ACHN (cell line): ENCODE data around the gene ANKRD34B.

Experiments
- DNase-seq: peaks from one replicate; pipeline ENCODE4 v3.0.0-alpha.2; 2015
- in situ Hi-C: cut with HindIII; loops from 2 replicates; pipeline ENCODE4 v1.10.0; 2017; ENCODE audit warnings: low sequenced_read_pairs, low pct_ligation_motif_present, low pct_unique_long_range_greater_than_20kb

ANKRD34B gene

GRCh38 chr5:80579050-80579449 is 9.0 kb upstream of the ANKRD34B start:
- in situ Hi-C loops = no loop called here
- DNase-seq = no peak

DNA sequence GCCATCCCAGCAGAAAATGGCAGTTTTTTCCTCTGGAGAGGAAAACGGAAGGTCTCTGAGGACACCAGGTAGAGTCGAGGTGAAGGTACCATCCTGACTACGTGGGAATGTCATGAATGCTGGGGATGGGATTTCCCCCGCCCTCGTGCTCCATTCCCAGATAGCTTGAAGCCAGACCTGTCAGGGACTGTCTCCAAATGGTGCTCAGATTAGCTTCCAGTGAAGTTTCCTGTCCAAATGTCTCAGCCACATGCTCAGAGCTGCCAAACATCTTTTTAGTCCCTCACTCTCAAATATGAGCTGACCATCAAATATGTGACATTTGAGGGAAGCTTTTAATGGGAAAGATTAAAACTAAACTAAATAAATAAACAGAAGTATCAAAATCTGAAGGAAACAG is 7.6 kb upstream of the ANKRD34B start:
- no peak for DNase-seq
- in situ Hi-C loops = no loop called here

- in situ Hi-C loops = no loop called here
- no peak for DNase-seq
These were observed 6.3 kb upstream of the ANKRD34B start for GRCh38 chr5:80576383-80576782.

GRCh38 chr5:80573062-80573461 is 3.0 kb upstream of the ANKRD34B start:
- DNase-seq = no peak
- in situ Hi-C loops = no loop called here

DNA sequence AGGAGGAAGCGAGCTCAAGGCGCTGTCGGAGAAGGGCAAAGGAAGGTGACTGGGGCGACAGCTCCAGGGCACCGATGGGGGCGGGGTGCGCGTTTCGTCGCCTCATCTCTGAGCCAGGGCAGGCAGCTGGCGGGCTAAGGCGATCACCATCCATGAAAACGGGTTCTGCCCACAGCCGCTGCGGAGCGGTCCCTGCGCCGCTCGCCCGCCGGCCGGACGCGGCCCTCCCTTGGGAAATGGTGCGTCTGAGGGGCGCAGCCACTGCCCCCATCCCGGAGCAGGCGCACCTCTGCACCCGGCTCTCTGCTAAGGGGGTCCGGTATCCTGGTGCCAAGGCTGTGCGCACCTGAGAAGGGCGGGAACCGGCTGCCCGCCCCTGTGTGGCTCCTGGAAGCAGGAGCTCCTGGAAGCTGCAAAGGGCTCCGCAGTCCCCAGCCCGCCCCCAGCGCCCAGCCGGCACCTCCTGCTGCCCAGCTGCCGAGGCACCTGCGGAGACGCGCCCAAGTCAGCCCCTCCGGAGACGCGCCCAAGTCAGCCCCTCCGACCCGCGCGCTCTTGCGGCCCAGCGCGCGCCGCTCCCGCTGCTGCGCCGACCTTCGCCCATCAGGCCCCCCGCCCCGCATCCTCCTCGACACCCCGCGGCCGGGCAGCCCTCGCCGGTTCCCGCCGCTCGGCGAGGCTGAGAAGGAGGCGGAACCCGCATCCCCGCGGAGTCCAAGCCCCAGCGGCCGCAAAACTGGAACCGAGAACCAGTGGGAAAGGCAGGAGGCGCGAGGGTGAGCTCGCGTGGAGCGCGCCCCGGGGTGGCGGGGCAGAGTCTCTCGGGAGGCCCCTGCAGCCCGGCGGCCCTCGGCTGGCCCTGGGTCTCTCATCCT is 757 bp downstream of the ANKRD34B start:
- in situ Hi-C loops = no loop called here
- no peak for DNase-seq

GRCh38 chr5:80568251-80568650 is 1.8 kb downstream of the ANKRD34B start:
- no peak for DNase-seq
- in situ Hi-C loops = no loop called here

GRCh38 chr5:80566711-80567259 is 3.3 kb downstream of the ANKRD34B start:
- DNase-seq = no peak
- in situ Hi-C loops = no loop called here

DNA sequence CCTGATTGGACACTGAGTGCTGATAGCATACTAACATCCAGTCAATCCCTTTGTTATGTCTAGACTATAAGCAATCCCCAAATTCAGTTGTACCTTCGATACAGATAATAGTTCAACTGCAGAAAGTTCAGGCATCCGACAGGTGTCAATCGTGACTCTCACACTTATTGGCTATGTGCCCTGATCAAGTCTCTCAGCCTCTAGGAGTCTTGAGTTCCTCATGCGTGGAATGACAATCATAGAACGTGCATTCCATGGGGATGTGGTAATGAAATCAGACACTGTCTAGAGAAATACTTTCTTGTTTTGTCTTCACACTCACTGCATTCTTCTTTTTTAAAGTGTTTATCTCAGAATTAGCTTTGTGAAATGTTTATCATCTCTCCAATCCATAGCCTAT is 4.8 kb downstream of the ANKRD34B start:
- peak; percentile 88 for DNase-seq
- in situ Hi-C loops = no loop called here

DNA sequence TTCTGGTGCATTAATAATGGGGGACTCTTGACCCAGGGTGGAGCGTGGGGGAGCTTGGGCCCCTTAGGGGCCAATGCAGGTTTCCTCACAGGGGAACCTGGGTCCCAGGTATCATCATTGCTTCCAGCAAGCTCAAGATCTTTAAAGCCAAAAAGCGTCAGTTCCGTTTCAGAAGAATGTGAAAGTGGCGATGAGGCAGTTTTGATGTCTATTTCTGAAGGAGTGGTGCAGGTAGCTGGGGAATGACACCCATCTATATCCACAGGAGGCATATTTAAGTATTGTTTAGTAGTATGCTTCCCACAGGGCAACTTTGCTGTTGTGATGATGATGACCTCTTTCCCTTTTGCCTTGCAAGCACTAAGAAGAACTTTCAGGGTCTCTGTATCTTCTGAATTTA is 10.8 kb downstream of the ANKRD34B start:
- in situ Hi-C loops = no loop called here

GRCh38 chr5:80555099-80555498 is 15.0 kb downstream of the ANKRD34B start:
- in situ Hi-C loops = no loop called here
- DNase-seq = no peak

More for the DNA sequence above, 10.8 kb downstream of the ANKRD34B start:
- no peak for DNase-seq

DNA sequence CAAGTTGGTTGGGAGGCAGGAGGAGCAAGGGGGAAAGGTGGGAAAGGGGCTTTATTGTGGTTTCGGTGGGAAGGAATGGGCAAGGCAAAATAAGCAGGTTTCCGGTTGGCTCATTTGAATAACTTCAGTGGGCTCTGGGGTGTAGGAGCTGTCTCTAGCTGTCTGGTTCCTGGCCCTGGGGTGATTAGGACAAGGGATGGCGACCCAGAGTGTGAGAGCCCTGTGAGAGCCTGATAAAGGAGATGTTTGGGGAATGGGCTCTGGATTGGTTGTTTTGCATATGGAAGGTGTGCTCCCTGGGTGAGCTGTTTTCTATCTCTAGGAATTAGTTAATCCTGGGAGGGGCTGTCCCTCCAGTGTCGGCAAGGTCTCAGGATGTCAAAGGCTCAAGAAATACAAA is 15.4 kb downstream of the ANKRD34B start:
- DNase-seq = no peak
- in situ Hi-C loops = no loop called here

- no peak for DNase-seq
- in situ Hi-C loops = no loop called here
These were observed 28.7 kb downstream of the ANKRD34B start for GRCh38 chr5:80541392-80541791.

GRCh38 chr5:80540691-80541090 is 29.4 kb downstream of the ANKRD34B start:
- no peak for DNase-seq
- in situ Hi-C loops = no loop called here

- in situ Hi-C loops = no loop called here
- DNase-seq = peak; percentile 62
These were observed 53.3 kb downstream of the ANKRD34B start for GRCh38 chr5:80516826-80517225.

DNA sequence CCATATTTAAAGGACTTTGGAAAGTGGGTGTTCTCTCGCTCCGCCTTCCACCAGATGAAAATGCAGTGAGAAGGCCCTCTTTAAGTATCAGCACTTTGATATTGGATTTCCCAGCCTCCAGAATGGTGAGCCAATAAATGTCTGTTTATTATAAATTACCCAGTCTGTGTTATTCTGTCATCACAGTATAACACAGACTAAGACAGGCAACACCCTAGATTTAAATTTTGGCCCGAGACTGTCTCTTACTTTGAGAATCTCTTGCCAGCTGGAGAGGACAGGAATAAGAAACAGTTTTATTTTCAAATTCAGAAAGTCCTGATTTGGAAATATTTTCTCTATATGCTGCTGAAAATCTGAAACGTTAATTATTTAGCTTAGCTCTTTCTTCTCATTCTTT is 60.7 kb downstream of the ANKRD34B start:
- in situ Hi-C loops = no loop called here
- DNase-seq = no peak

GRCh38 chr5:80508844-80509243 is 61.2 kb downstream of the ANKRD34B start:
- in situ Hi-C loops = no loop called here
- DNase-seq = no peak

DNA sequence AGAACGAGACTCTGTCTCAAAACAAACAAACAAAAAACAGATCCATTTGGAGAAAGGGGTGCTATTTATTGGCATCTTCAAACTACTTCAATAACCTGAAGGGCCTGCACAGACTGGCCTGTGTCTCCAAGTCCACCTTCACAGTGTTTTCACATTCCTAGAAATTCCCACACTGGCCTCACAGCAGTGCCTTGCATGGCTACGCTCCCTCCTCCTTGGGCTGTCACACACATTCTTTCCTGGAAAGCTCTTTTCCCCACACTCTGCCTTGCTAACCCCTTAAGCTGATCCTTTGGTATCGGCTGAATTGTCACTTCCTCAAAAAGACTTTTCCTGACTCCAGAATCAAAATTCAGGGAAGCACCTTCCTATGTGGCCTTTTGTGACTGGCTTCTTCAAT is 62.4 kb downstream of the ANKRD34B start:
- in situ Hi-C loops = no loop called here
- no peak for DNase-seq
